HG02678 (cell line): ENCODE results near the gene RBMS1.
"Not testable (repeated sequence)": the region's sequence is repeated elsewhere in the genome, so short reads cannot be mapped to it uniquely, and the experiment has no call there.

ENCODE experiments used
- ATAC-seq: cut with Tn5 transposase; IDR thresholded peaks from one replicate; pipeline ENCODE4 v1.9.1; 2021; ENCODE audit warnings: mild to moderate bottlenecking, moderate library complexity; ENCODE audit not compliant: unreplicated experiment

RBMS1 gene

DNA sequence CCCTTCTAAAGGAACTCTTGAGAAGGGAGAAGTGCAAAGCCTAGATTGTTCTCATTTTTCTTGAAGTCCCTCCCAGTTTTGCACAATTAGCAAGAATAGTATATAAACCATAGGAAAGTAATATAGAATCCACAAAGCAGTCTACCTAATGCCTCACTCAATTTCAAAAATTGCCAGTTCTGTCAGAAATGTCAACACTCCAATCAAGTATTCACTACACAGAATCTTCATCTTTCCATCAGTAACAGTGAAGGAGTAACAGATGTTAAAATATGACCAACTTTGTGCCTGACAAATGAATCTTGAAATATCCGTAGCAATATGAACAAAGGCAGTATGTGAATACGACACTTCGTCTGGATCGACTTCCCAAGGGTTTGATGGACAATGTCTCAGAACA is 56.3 kb downstream of the RBMS1 start:
- ATAC-seq = no peak

DNA sequence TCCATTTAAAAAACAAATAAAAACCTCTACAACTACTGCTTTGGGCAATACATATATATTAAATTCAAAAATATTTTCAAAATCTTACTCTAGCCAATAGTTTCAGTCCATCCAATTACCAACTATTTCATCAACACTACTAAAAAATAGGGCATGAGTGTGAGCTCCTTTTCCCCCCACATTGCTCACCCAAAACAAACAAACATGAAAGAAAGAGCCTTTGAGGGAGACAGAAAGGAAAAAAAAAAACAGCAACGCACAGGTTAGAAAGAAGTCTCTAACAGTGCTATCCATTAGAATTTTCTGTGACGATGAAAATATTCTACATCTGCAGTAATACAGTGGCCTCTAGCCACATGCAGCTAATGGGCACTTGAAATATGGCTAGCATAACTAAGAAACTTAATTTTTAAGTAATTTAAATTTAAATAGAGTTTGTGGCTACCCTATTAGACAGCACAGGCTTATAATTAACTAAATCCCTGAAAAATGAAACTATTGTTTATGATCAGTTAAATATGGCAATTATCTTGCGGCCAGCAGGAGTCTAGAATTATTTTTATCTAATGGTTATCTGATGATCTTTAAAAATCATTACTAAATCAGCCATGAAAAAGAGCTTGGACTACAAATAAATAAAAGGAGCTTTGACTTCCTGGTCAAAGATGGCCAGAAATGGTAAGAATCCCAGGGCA is 59.2 kb downstream of the RBMS1 start:
- no peak for ATAC-seq

DNA sequence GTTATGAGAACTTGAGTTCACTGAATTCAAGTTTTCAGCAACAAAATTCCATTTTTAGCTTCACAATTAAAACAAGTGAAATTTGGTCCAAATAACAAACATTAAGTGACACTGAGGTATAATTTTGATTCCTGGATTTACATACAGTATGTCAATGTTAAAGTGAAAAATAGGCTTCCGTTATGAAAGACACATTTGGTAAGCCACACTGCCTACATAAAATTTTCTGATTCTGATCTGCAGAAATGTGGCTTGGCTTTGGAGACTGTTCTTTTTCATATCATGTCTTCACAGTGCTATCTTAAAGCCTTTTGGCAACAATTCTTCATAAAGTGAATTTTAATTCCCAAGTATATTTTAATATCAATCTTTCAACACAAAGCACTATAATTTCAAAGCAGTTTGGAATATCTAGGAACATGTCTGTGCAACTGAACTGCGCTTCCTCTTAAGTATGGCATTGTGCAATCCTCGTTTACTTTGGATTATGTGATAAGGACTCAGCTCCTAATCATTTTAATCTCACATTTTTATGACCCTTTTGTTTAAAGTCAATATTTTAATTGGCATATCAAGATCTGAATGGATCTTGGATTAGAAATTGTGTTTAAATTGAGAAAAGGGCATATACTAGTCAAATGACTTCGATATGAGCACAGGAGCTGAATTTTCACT is 60.0 kb downstream of the RBMS1 start:
- ATAC-seq = no peak

DNA sequence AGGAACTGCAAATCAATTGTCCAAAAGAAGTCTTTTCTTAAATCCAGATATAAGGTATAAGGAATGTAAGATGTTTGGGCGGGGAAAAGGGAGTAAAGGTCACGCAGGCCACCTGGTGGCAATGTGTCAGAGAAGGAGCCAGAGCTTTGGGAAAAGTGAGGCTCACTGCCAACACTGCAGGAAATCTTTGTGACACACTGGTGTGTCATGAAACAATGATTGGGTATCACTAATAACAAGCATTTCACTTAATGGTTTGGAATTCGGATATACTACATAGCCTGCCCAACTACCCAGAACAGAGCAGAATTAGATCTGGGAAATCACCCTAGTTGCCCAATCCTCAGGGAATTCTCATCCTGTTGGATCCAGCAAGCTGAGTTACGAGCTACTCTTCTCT is 61.0 kb downstream of the RBMS1 start:
- no peak for ATAC-seq

DNA sequence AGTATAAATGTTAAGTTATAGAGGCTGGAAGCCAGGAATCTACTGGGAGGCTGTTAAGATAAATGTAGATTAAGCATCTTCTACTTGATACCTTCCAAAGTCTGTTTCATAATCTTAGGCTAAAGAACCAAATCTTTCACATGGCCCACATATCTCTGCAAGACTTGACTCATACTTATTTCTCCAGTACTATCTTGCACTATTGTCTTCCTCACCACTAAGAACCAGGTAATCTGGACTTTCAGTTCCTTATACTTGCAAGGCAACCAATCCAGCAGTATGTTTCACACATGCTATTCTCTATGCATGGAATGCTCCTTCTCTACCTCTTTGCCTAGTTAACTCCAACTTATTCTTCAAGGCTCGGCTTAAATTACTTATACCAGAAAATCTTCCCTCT is 62.2 kb downstream of the RBMS1 start:
- ATAC-seq = no peak

DNA sequence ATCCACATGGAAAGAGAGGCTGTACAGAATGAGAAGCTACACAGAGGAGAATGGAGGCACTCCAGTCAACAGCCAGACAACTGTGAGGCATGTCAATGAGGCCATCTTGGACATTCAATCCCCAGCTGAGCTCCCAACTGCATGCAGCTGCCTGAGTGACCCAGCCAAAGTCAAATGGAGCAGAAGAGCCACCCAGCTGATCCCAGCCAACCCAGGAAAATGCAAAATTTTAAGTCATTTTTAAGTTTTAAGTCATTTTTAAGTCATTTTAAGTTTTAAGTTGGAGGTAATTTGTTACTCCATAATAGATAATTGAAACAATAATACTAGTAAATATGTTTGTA is 63.6 kb downstream of the RBMS1 start:
- ATAC-seq = no peak

DNA sequence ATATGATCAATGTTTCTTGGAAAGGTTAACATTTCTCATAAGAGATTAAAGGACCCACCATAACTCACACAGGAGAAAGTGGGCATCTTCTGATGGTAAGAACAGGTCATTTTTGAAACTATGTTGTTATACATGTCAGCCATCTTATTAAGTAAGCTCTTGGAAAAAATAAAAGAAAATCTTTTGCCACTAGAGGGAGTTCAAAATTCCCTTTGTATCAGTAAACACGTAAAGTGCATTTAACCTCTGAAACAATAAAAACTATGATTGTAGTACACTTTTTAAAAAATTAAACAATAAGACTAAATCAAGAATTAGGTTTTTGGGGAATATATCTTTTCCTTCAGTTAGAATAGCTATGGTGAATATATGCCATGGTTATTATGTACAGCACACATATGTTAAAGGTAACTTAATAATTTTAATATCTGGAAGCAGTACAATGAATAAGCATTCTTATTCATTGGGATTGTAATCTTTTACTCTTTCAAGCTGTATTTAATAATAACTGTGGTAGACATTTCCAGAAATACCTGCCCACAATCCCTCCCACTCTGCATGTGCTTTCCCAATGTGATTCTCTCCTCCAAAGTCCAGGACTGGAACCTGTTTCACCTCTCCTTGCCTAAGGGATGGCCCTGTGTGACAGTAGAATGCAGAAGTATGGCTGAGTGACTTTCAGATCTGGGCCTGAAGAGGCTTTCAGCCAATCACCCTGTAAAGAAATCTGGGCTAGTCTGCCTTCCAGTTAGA is 64.2 kb downstream of the RBMS1 start:
- peak; percentile 44 for ATAC-seq

DNA sequence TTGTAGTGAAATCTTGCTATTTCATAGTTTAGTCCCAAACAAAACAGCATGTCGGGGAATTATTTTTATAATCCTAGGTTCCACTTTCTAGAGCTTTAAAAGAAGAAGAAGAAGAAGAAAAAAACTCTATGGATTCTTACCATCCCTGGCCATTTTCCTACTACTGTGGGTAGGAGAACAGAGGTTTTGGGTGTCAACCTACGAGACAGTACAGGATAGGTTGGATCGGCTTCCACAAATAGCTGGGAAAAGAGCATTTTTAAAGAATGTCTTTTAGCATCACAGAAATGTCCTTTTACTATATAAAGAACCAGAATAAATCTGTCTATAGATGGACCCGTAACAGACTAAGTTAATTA is 65.2 kb downstream of the RBMS1 start:
- no peak for ATAC-seq

DNA sequence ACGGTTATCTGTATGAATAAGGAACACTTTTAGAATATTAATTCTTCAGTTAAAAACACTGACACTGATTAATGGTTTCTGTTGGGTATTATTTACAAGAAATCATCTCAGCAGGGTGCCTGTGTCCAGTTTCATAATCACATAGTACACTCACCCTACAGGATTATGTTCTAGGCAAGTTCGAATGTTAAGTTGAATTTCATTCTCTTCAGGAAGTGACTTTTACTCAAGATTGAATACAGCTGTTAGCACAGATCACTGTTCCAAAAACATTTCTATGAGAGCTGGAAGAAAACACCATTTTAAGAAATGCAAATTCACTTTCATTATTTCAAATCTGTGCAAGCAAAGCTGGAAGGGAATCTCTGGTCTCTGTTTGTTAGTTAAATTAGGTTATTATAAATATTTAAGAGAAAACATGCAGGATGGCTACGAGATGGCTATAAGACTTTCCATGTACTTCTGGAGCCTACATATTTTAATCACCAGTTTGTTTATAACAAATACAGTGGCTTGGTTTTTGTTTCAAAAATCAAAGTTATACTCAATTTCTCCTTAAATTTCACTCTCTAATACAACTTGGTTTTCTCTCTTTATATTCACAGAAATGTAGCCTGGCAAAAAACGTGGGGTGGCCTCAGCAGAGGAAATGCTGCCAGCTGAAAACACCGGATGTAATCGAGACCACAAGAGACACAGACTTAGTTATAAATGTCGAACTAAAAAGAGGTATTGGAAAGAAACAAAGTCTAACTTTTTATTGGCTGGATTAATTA is 65.8 kb downstream of the RBMS1 start:
- ATAC-seq = peak; percentile 72

DNA sequence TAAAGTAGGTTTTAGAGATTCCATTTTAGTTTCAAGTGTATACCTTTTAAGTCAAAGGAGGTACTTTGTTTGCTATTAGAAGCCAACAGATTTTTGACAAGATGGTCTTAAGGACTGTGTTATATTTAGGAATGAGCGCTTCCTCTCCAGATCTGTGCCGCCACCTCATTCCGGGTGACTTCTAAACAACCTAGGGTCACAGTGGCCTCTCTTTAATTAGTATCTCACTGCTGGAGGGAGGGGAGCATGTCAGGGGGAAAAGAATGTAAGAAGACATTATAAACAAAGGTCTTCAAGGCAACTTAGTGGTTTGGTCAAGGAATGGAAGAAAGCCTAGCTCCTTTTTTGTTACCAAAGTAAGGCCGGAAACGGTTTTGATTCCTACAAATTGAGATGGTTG is 67.0 kb downstream of the RBMS1 start:
- ATAC-seq = no peak

DNA sequence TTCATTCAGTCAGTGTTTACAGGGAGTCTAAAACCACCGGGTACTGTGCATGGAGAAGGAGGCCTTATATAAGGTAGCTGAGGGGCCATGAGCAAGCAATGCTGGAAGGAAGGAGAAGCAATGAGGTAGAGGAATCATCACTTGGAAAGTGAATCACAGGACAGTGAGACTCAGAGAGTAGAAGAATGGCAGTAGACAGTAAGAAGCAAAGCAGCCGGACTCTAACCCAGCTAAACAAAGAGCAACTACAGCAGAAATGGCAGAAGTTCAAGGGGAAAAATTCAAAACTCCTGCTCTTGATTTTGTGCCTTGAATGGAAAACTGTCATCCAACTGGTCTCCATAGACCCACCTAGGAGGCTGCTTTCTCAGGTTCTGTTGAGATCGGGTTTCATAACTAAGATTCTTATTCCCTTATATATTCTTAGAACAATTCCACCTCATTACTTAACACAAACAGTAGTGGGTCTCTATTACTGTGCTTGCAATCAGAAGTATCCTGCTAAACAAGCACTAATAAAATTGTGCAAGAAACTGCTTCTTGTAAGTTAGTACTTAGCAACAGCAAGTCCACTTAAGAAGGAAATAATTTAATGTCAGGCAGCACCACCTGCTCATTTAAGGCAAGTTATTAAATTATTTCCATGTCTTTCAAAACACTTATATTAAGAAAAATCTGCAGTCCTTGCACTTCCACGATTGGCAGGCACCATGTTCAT is 68.0 kb downstream of the RBMS1 start:
- no peak for ATAC-seq

DNA sequence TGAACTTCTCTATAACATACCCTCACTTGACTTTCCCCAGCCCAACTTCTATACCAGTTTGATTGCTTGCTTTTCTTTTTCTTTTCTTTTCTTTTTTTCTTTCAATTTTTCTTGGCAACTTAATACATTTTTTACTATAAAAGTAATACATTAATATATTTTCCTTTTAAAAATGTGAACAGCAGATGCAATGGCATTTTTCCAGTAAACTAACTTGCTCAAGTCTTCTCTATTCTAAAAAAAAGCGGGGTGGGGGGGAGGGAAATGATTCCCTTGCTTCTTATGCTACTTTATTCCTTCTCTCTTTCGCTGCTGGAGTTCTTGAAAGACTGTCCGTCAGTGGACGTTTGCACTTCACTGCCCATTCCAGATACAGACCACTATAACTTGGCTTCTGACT is 70.5 kb downstream of the RBMS1 start:
- no peak for ATAC-seq

DNA sequence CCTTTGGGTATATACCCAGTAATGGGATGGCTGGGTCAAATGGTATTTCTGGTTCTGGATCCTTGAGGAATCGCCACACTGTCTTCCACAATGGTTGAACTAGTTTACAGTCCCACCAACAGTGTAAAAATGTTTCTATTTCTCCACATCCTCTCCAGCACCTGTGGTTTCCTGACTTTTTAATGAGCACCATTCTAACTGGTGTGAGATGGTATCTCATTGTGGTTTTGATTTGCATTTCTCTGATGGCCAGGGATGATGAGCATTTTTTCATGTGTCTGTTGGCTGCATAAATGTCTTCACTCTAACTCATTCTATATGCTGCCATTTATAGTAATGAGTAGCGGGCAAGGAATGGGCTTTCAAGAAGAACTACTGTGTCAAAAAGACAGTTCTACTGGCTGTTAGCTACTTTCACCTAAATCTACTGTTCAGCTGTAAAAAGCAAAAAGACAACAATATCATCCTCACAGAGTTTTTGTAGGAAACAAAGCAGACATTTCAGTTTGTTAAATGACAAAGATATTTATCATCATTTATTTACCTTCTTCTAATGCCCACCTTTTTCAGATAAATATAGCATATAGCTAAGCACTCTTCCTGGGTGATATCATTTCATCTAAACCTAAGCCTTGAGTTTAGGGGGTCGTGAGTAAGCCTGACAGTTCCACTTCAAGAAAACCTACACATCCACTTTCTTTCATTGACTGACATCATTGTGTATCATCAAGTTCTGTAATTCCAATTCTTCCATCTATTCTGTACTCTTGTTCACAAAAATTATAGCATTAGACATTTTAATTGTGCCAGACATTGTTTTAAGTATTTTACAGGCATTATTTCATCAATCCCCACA is 71.7 kb downstream of the RBMS1 start:
- not testable (repeated sequence) for ATAC-seq

DNA sequence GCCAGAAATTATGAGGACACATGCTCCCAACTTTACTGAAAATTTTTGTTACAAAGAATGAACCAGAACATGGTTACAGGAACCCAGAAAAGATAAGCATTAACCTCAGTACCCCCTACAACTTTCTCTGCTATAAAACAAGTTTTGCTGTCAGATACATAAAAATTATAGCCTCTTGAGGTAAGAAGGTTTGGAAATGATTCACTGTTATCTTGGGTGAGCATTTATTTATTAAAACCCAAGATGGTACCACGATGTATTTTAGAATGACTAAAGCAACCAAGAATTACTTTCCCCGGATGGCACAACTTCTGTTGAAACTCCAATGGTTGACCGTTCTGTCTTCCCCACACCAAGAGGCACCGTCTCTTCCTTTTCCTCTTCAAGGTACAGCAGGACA is 72.9 kb downstream of the RBMS1 start:
- no peak for ATAC-seq

DNA sequence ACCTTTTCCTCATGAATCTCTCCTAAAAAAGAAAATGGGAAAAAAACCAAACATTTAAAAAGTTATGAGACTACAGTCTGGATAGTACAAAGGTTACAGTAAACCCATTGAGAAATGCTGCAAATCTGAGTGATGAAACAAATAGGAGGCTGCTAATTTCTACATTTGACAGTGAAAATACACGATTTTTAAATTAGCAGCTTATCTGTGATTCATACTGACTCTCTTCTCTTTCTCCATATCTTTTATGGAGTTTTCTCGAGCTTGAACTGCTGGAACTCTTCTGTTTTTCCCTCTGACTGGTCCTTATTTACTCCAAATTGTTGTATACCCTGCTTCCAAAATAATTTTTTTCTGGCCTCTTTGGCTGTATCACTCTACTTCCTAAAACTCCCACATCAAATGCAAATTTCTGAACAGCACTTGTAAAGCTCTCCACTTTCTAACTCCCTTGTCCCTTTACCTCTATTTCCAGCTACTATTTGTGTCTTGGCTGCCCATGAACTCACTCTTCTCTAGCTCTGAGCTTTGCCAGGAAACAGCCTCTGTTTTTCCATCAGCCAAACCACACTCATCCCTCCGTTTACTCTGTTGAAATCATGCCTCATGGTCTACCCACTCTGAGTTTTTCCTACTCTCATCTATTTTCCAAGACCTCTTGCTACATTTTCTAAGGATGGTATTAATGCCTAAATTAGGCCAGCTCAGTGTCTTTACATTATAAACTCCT is 73.7 kb downstream of the RBMS1 start:
- ATAC-seq = no peak

DNA sequence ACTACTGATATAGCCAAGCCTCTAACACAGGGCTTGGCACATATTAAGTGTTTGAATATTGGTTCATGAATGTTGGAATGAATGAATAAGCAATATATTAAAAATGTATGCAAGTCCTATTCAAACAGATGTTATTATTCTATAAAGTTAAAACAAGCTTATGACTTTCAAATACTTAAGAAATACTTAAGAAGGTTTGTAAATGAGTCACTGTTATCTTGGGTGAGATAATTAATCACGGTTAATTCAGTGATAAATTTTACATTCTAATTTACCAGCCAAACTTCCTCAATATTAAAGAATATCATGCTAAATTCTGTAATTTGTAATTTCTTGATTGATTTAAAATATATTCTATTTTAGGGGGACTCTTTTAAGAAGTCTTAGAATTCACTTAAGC is 74.8 kb downstream of the RBMS1 start:
- no peak for ATAC-seq

DNA sequence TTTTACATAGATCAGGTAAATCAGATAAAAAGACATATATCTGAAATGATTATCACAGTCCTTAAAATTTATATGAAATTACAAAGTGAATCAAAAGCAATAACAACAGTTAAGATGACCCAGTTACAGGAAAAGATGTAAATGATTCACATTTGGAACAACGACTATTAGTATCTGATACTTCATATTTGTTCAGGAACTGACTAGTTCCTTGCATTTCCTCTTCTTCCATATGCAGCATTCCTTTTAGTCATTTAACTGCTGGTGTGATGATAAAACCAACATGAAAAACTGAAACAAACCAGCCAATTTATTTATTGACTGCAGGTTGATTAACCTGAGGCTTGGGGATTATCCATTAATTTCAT is 75.2 kb downstream of the RBMS1 start:
- no peak for ATAC-seq

DNA sequence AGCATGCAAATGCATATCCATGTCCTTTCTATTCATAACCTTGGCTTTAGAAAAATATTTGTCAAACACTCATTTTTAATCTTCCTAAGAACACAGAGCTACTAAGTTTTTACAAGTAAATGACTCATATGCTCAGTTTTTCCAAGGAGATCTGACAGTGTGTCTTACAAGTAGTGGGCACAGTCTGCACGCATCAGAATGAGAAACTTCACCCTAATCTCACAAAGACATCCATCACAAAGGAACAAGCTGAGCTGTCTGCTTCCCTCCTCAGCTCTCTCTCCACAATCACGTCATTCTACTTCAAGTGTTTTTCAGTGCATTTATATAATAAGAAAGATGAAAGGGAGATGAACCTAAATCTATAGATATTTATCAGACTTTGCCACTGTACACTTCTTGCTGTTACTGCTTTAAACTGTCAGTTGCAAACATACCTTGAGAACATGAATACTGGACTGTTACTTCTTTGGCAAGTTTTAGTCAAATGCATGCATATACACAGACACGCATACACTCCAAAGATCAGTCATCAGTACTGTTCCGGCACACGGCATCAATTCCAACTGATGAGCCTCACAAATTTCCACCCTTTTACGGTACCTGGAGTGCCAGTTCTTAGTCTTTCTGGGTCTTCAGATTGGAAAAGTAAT is 75.7 kb downstream of the RBMS1 start:
- ATAC-seq = no peak

DNA sequence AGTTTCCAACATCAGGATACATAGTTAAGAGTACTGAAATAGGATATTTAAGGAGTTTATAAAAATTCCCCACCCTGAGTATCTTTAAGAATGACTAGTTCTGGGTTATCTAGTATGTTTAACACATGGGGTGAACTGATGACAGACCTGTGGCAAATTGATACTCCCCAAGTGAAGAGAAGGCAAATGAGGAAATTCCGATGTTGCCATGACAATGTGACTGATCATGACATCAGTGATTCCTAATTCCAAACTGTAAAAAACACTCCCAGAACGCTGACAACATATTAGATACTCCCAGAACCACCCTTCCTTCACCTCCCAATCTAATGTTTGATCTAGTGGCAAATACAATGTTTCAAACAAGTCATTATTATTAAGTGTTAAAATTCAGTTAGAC is 77.6 kb downstream of the RBMS1 start:
- no peak for ATAC-seq
